Neural progenitor cell (in vitro differentiated cells): ENCODE data around the gene UCMA. TPM values are rescaled to one million over a fixed set of nuclear protein-coding genes. Genes with fewer than 3 reads are reported as not detected.
A peak's percentile ranks its signal among the peaks of the same experiment; 100 is the strongest.

ENCODE experiments used
- DNase-seq: peaks from one replicate; pipeline ENCODE4 v3.0.0-alpha.2; 2016; ENCODE audit warnings: low spot score
- H2AFZ ChIP-seq: fragments of 200-600 bp; sonication (generic); replicated peaks from 2 replicates; pipeline ENCODE4 v1.6.1; 2016; ENCODE audit warnings: antibody characterized with exemption
- H3F3A ChIP-seq: fragments of 200-600 bp; sonication (generic); 2 replicates; pipeline ENCODE4 v1.6.1; 2016; ENCODE audit warnings: antibody characterized with exemption, low read depth
- H3K27ac ChIP-seq: fragments of 200-600 bp; sonication (generic); 2 replicates; pipeline ENCODE4 v1.5.1; 2016; ENCODE audit warnings: mild to moderate bottlenecking
- H3K27me3 ChIP-seq: fragments of 200-600 bp; sonication (generic); 2 replicates; pipeline ENCODE4 v1.6.1; 2016; ENCODE audit warnings: mild to moderate bottlenecking, moderate library complexity
- H3K36me3 ChIP-seq: fragments of 200-600 bp; sonication (generic); 2 replicates; pipeline ENCODE4 v1.5.1; 2016
- H3K4me1 ChIP-seq: fragments of 200-600 bp; sonication (generic); 2 replicates; pipeline ENCODE4 v1.6.1; 2016; ENCODE audit warnings: mixed run types
- H3K4me2 ChIP-seq: fragments of 200-600 bp; sonication (generic); 2 replicates; pipeline ENCODE4 v1.6.1; 2016
- H3K4me3 ChIP-seq: fragments of 200-600 bp; sonication (generic); 2 replicates; pipeline ENCODE4 v1.5.1; 2016
- H3K79me2 ChIP-seq: fragments of 200-600 bp; sonication (generic); 2 replicates; pipeline ENCODE4 v1.6.1; 2016; ENCODE audit warnings: low read depth
- H3K9ac ChIP-seq: fragments of 200-600 bp; sonication (generic); 2 replicates; pipeline ENCODE4 v1.6.1; 2016
- H3K9me3 ChIP-seq: fragments of 200-600 bp; sonication (generic); 2 replicates; pipeline ENCODE4 v1.5.1; 2016; ENCODE audit warnings: low read depth
- H4K20me1 ChIP-seq: fragments of 200-600 bp; sonication (generic); 2 replicates; pipeline ENCODE4 v1.6.1; 2016; ENCODE audit warnings: low read depth
- H3K27ac Mint-ChIP-seq: 3 replicates; pipeline ENCODE4 v1.8.0; 2021; ENCODE audit warnings: mixed read lengths
- H3K27me3 Mint-ChIP-seq: 2 replicates; pipeline ENCODE4 v1.8.0; 2022; ENCODE audit warnings: low read depth, mild to moderate bottlenecking, inconsistent platforms, moderate library complexity, mixed read lengths; ENCODE audit not compliant: insufficient read depth
- H3K36me3 Mint-ChIP-seq: 3 replicates; pipeline ENCODE4 v1.8.0; 2021; ENCODE audit warnings: mixed read lengths
- H3K4me1 Mint-ChIP-seq: 3 replicates; pipeline ENCODE4 v1.8.0; 2021; ENCODE audit warnings: mixed read lengths
- H3K4me3 Mint-ChIP-seq: 3 replicates; pipeline ENCODE4 v1.8.0; 2021; ENCODE audit warnings: mild to moderate bottlenecking, moderate library complexity, mixed read lengths
- H3K9me3 Mint-ChIP-seq: 3 replicates; pipeline ENCODE4 v1.8.0; 2020; ENCODE audit warnings: mixed read lengths
- EZH2 ChIP-seq: fragments of 200-600 bp; sonication (generic); IDR thresholded peaks from 2 replicates; pipeline ENCODE4 v1.6.1; 2017; ENCODE audit warnings: antibody characterized with exemption, mild to moderate bottlenecking, moderate library complexity
- EZH2phosphoT487 ChIP-seq: fragments of 200-600 bp; sonication (generic); IDR thresholded peaks from 2 replicates; pipeline ENCODE4 v1.6.1; 2017; ENCODE audit warnings: antibody characterized with exemption
- total RNA-seq: library from RNA; depleted of rRNA; stranded (reverse); fragments of >200 nt; gene quantifications from 2 replicates; pipeline ENCODE4 v1.2.3, GENCODE V29; 2015; ENCODE audit warnings: low replicate concordance
- TF ChIP-seq, protein P1 (sequence below): fragments of 200-600 bp; sonication (generic); IDR thresholded peaks from 2 replicates; pipeline ENCODE4 v1.5.1; 2017; ENCODE audit warnings: antibody characterized with exemption, mild to moderate bottlenecking

Gene UCMA
- total RNA-seq, 1 donor from 2014 or later, result not detected

DNA sequence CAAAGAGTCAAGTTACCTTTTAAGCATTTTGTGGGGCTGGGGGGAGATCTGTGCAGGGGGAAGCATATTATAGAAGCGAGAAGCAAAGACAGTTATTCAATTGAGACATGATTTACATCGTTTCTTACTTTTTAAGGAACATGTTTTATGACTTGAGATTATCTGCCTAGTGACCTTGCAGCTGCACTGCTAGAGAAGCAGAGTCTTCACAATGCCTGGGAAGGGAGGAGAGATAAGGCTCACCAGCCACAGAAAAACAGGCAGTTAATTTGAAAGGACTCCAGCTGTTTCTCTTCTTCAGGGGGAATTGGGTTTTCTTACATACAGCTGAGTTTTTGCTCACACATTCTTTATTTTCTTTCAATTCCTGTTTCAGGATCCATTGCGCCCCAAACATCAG lies 34.7 kb upstream of the UCMA start:
- DNase-seq, result peak; percentile 62
- peak overlapping the region; percentile 74 for H3K27ac Mint-ChIP-seq
- peaks cover 4% of the 10 kb centered on the region for H3K27me3 Mint-ChIP-seq
- Histone ChIP-seq H3K27ac (peak overlapping the region; percentile 41), H3K79me2 (no peaks in the 10 kb centered on the region), H3K9me3 (no peaks in the 10 kb centered on the region), H3K27me3 (no peaks in the 10 kb centered on the region), H3K4me2 (peak overlapping the region; percentile 24), H3K4me1 (peaks cover 22% of the 10 kb centered on the region), H3K9ac (no peak overlapping the region), H2AFZ (no peak overlapping the region), H3K4me3 (no peak overlapping the region), H3K36me3 (no peaks in the 10 kb centered on the region), H4K20me1 (no peaks in the 10 kb centered on the region), H3F3A (peaks cover 26% of the 10 kb centered on the region)
- H3K4me3 Mint-ChIP-seq, result no peak overlapping the region
- no peaks in the 10 kb centered on the region for H3K36me3 Mint-ChIP-seq
- H3K4me1 Mint-ChIP-seq, result peaks cover 36% of the 10 kb centered on the region
- H3K9me3 Mint-ChIP-seq, result no peaks in the 10 kb centered on the region
- TF ChIP-seq EZH2 (no peak), EZH2phosphoT487 (no peak)
- TF ChIP-seq, protein P1, sequence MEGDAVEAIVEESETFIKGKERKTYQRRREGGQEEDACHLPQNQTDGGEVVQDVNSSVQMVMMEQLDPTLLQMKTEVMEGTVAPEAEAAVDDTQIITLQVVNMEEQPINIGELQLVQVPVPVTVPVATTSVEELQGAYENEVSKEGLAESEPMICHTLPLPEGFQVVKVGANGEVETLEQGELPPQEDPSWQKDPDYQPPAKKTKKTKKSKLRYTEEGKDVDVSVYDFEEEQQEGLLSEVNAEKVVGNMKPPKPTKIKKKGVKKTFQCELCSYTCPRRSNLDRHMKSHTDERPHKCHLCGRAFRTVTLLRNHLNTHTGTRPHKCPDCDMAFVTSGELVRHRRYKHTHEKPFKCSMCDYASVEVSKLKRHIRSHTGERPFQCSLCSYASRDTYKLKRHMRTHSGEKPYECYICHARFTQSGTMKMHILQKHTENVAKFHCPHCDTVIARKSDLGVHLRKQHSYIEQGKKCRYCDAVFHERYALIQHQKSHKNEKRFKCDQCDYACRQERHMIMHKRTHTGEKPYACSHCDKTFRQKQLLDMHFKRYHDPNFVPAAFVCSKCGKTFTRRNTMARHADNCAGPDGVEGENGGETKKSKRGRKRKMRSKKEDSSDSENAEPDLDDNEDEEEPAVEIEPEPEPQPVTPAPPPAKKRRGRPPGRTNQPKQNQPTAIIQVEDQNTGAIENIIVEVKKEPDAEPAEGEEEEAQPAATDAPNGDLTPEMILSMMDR, result no peak

DNA sequence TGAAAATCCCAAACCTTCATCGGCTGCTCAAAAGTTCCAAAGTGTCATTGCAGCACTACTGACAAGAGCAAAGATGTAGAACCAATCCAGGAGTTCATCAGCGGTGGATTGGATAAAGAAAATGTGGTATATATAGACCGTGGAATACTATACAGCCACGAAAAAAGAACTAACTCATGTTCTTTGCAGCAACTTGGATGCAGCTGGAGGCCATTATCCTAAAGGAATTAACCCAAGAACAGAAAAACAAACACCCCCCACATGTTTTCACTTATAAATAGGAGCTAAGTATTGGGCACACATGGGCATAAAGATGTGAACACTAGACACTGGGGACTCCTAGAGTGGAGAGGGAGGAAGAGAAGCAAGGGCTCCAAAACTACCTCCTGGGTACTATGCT lies 34.1 kb upstream of the UCMA start:
- Histone ChIP-seq H3K4me3 (no peak overlapping the region), H3K4me1 (peaks cover 22% of the 10 kb centered on the region), H3K4me2 (peak overlapping the region; percentile 24), H3K27me3 (no peaks in the 10 kb centered on the region), H2AFZ (no peak overlapping the region), H3K79me2 (no peaks in the 10 kb centered on the region), H3K9ac (no peak overlapping the region), H3K9me3 (no peaks in the 10 kb centered on the region), H4K20me1 (no peaks in the 10 kb centered on the region), H3K27ac (peak overlapping the region; percentile 41), H3K36me3 (no peaks in the 10 kb centered on the region), H3F3A (peaks cover 26% of the 10 kb centered on the region)
- H3K27me3 Mint-ChIP-seq, result peaks cover 2% of the 10 kb centered on the region
- no peaks in the 10 kb centered on the region for H3K36me3 Mint-ChIP-seq
- H3K4me1 Mint-ChIP-seq, result peaks cover 36% of the 10 kb centered on the region
- H3K4me3 Mint-ChIP-seq, result no peak overlapping the region
- peak overlapping the region; percentile 74 for H3K27ac Mint-ChIP-seq
- no peaks in the 10 kb centered on the region for H3K9me3 Mint-ChIP-seq
- no peak for DNase-seq
- TF ChIP-seq EZH2, result no peak
- TF ChIP-seq, protein P1, result no peak
- TF ChIP-seq EZH2phosphoT487, result no peak

DNA sequence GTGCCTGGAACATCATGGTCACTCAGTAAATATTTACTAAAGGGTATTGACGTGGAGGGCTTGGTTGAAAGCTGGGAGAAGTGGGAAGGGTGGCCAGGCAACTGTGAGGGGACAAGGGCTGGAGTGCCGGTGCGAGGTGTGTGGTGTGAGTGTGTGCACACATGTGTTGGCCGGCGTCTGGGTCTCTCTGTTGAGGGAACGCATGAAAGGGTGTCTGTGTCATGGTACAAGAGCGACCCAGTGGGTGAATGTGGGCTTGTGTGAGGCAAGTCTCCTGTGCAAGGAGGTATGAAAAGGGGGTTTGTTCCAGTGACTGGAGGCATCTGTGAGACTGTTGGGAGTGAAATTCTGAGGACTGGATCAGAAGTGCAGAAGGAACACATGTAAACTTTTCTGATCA lies 29.4 kb upstream of the UCMA start:
- H3K4me3 ChIP-seq, result no peak overlapping the region
- Mint-ChIP-seq H3K9me3 (peaks cover 11% of the 10 kb centered on the region), H3K36me3 (peaks cover 2% of the 10 kb centered on the region), H3K4me3 (no peak overlapping the region), H3K27me3 (peaks cover 2% of the 10 kb centered on the region), H3K27ac (peak overlapping the region; percentile 86), H3K4me1 (peaks cover 3% of the 10 kb centered on the region)
- no peaks in the 10 kb centered on the region for H3K79me2 ChIP-seq
- no peaks in the 10 kb centered on the region for H4K20me1 ChIP-seq
- no peaks in the 10 kb centered on the region for H3K9me3 ChIP-seq
- H3F3A ChIP-seq, result peaks cover 12% of the 10 kb centered on the region
- H2AFZ ChIP-seq, result no peak overlapping the region
- no peak for DNase-seq
- TF ChIP-seq, protein P1, result no peak
- TF ChIP-seq EZH2 (no peak), EZH2phosphoT487 (no peak)
- no peak overlapping the region for H3K9ac ChIP-seq
- no peak overlapping the region for H3K27ac ChIP-seq
- H3K4me2 ChIP-seq, result no peak overlapping the region
- no peaks in the 10 kb centered on the region for H3K27me3 ChIP-seq
- no peaks in the 10 kb centered on the region for H3K36me3 ChIP-seq
- peaks cover 2% of the 10 kb centered on the region for H3K4me1 ChIP-seq
